ENCODE data around the gene GGA1.

- TF ChIP-seq CTCF (IDR thresholded peaks at IDR 0.05; ENCODE audit: low read length), result no peak
- no peak for TF ChIP-seq EZH2 (optimal IDR thresholded peaks at IDR 0.05; ENCODE audit: low read depth, low read length)
Measured at GRCh38 chr22:37565830-37566229, 42.8 kb upstream of the GGA1 start.
